HepG2 (cell line): Measurements from ENCODE around the gene LYZ. TPM values are rescaled to one million over a fixed set of nuclear protein-coding genes. Genes with fewer than 3 reads are reported as not detected.

Experiments used
- ATAC-seq: fragments of 200-7000 bp; cut with Tn5 transposase; 3 replicates; pipeline ENCODE4 v1.9.1; 2020; ENCODE audit warnings: mild to moderate bottlenecking, moderate library complexity
- BruUV-seq: library from RNA; stranded (reverse); fragments of 400-500 nt; replicated peaks from 2 replicates; lab custom pipeline; 2021; lab: Mats Ljungman, UMichigan
- CTCF ChIA-PET: fragments of 300-600 bp; formaldehyde crosslinking; extraction: SDS; loops from one replicate; lab custom pipeline; 2021; ENCODE audit warnings: low total read pairs, inconsistent platforms, low intra/inter-chr PET ratio; lab: Yijun Ruan, JAX
- POLR2A ChIA-PET: fragments of 350-600 bp; sonication (Branson Sonifier 250); formaldehyde crosslinking; loops from one replicate; lab custom pipeline; 2020; ENCODE audit warnings: antibody characterized with exemption, inconsistent platforms; lab: Yijun Ruan, JAX
- DNase-seq: peaks from one replicate; pipeline ENCODE4 v3.0.0-alpha.2; 2015; ENCODE audit warnings: low spot score
- FAIRE-seq: peaks from 3 replicates; lab custom pipeline; 2011; peaks lifted over from hg19 to GRCh38; lab: Jason Lieb, UNC
- H2AFZ ChIP-seq: one replicate; pipeline ENCODE4 v1.6.1; 2011; ENCODE audit warnings: low read length, inconsistent platforms
- H3K27ac ChIP-seq: fragments of 300-600 bp; 3 replicates; pipeline ENCODE4 v1.8.0; 2011; ENCODE audit warnings: mixed run types, mild to moderate bottlenecking, mixed read lengths, low read length, inconsistent platforms; ENCODE audit not compliant: insufficient read depth; ENCODE audit errors: extremely low read length
- H3K27me3 ChIP-seq, 2 experiments: fragments of 200-600 bp in 1 of 2; 2 replicates in 1 of 2; 3 replicates in 1 of 2; pipeline versions ENCODE4 v1.6.0 to v1.8.0; 2011; ENCODE audit warnings: low read length in 2 of 2, mild to moderate bottlenecking in 2 of 2, moderate library complexity in 2 of 2, inconsistent platforms in 1 of 2; ENCODE audit not compliant: insufficient read depth in 2 of 2, control insufficient read depth in 1 of 2
- H3K36me3 ChIP-seq, 2 experiments: fragments of 200-600 bp in 1 of 2; replicated peaks in 1 of 2; 2 replicates in 1 of 2; 3 replicates in 1 of 2; pipeline versions ENCODE4 v1.5.1 to v1.8.0; 2011; ENCODE audit warnings: low read length in 2 of 2, inconsistent platforms in 1 of 2; ENCODE audit not compliant: insufficient read depth in 2 of 2, control insufficient read depth in 1 of 2
- H3K4me1 ChIP-seq: 2 replicates; pipeline ENCODE4 v1.5.1; 2012; ENCODE audit warnings: low read length, inconsistent platforms; ENCODE audit not compliant: insufficient read depth
- H3K4me2 ChIP-seq: 2 replicates; pipeline ENCODE4 v1.6.0; 2011; ENCODE audit warnings: low read depth, low read length, inconsistent platforms
- H3K4me3 ChIP-seq, 3 experiments: fragments of 200-600 bp in 1 of 3; sonication (generic), shearing (Covaris generic) in 1 of 3; replicated peaks in 1 of 3; 2 replicates each; pipeline ENCODE4 v1.5.1; 2011 to 2016; ENCODE audit warnings: low read length in 3 of 3, inconsistent platforms in 2 of 3, low read depth in 2 of 3, mild to moderate bottlenecking in 2 of 3, control low read depth in 1 of 3, mixed read lengths in 1 of 3; ENCODE audit not compliant: insufficient read depth in 1 of 3
- H3K79me2 ChIP-seq: one replicate; pipeline ENCODE4 v1.6.1; 2011; ENCODE audit warnings: low read length, inconsistent platforms; ENCODE audit not compliant: insufficient read depth
- H3K9ac ChIP-seq: 2 replicates; pipeline ENCODE4 v1.6.0; 2011; ENCODE audit warnings: mild to moderate bottlenecking, low read depth, low read length, inconsistent platforms; ENCODE audit not compliant: insufficient read depth
- H3K9me3 ChIP-seq: 2 replicates; pipeline ENCODE4 v1.5.1; 2012; ENCODE audit warnings: mild to moderate bottlenecking, low read length
- H4K20me1 ChIP-seq: 2 replicates; pipeline ENCODE4 v1.6.0; 2011; ENCODE audit warnings: inconsistent platforms, mild to moderate bottlenecking, low read length, moderate library complexity; ENCODE audit not compliant: insufficient read depth
- CBX1 ChIP-seq: IDR thresholded peaks from one replicate; pipeline ENCODE4 v1.6.1; 2016; ENCODE audit warnings: antibody characterized with exemption, low read depth
- MAFF ChIP-seq: IDR thresholded peaks from 2 replicates; pipeline ENCODE4 v1.6.1; 2011; ENCODE audit warnings: low read depth, low read length, improper control_type of control experiment
- MAFK ChIP-seq, 2 experiments: IDR thresholded peaks in 1 of 2; conservative IDR thresholded peaks in 1 of 2; 2 replicates each; pipeline ENCODE4 v1.6.1; 2011; ENCODE audit warnings: improper control_type of control experiment in 2 of 2, low read length in 2 of 2
- PAF1 ChIP-seq: IDR thresholded peaks from 2 replicates; pipeline ENCODE4 v1.6.1; 2016; ENCODE audit warnings: missing genetic modification reagents, missing compliant biosample characterization
- PITX1 ChIP-seq: sonication (generic); formaldehyde crosslinking; IDR thresholded peaks from 2 replicates; pipeline ENCODE4 v1.5.1; 2020; ENCODE audit warnings: mild to moderate bottlenecking, missing genetic modification reagents
- RBFOX2 ChIP-seq: fragments of 200-400 bp; formaldehyde crosslinking; IDR thresholded peaks from 2 replicates; pipeline ENCODE4 v1.6.1; 2017; ENCODE audit warnings: low read depth, mild to moderate bottlenecking, low read length
- RBM22 ChIP-seq: fragments of 200-400 bp; formaldehyde crosslinking; optimal IDR thresholded peaks from 2 replicates; pipeline ENCODE3; 2017; ENCODE audit warnings: mild to moderate bottlenecking, low read length, moderate library complexity
- RCOR2 ChIP-seq: IDR thresholded peaks from 2 replicates; pipeline ENCODE4 v1.6.1; 2016; ENCODE audit warnings: missing biosample characterization, missing genetic modification reagents
- ZNF124 ChIP-seq: sonication (generic); formaldehyde crosslinking; IDR thresholded peaks from 2 replicates; pipeline ENCODE4 v1.4.0; 2020; ENCODE audit warnings: missing genetic modification reagents
- ZNF362 ChIP-seq: sonication (generic); formaldehyde crosslinking; IDR thresholded peaks from 2 replicates; pipeline ENCODE4 v1.4.0; 2020; ENCODE audit warnings: missing genetic modification reagents, mild to moderate bottlenecking, borderline replicate concordance
- WGBS: methylation state at CpG from one replicate; pipeline ENCODE4 v1.1.6; 2017; ENCODE audit warnings: low lambda C conversion rate; 5-methylcytosine and 5-hydroxymethylcytosine counted together
- in situ Hi-C: cut with HindIII; loops from 2 replicates; pipeline ENCODE4 v1.10.0; 2017; ENCODE audit warnings: low pct_unique_long_range_greater_than_20kb; ENCODE audit not compliant: extremely low pct_ligation_motif_present
- intact Hi-C: fragments of 100-400 bp; cut with micrococcal nuclease; formaldehyde crosslinking; loops from one replicate; pipeline ENCODE4 v1.10.0; 2022; ENCODE audit not compliant: unreplicated experiment
- polyA plus RNA-seq, 8 experiments: library from polyadenylated mRNA; depleted of rRNA in 3 of 8; stranded (reverse) in 7 of 8; unstranded in 1 of 8; fragments of >200 nt; fragmentation: Illumina TruSeq in 4 of 8; extraction: Trizol in 4 of 8; gene quantifications; 2 replicates each; pipeline versions ENCODE4 v1.2.1 to v1.2.3, GENCODE V29; 2011 to 2016; ENCODE audit warnings: low read depth in 4 of 8, missing spikeins in 1 of 8, mixed read lengths in 1 of 8; ENCODE audit not compliant: insufficient read depth in 1 of 8
- total RNA-seq, 5 experiments: library from RNA; depleted of rRNA; stranded (reverse); fragments of >200 nt; fragmentation: Illumina TruSeq; extraction: Trizol; gene quantifications; 2 replicates each; pipeline ENCODE4 v1.2.3, GENCODE V29; 2016; ENCODE audit warnings: low read depth in 1 of 5
- TF ChIP-seq, protein P1 (sequence below): sonication (generic); formaldehyde crosslinking; IDR thresholded peaks from 2 replicates; pipeline ENCODE4 v1.4.0; 2020; ENCODE audit warnings: missing genetic modification reagents
- TF ChIP-seq, protein P2 (sequence below): IDR thresholded peaks from 2 replicates; pipeline ENCODE4 v1.6.1; 2016; ENCODE audit warnings: mild to moderate bottlenecking

The LYZ gene
- total and polyA plus RNA-seq, 2 of the 13 experiments (the other 11 are each of a cell fraction or from before 2014, with no cell fraction given): 1,788 to 2,054 TPM

DNA sequence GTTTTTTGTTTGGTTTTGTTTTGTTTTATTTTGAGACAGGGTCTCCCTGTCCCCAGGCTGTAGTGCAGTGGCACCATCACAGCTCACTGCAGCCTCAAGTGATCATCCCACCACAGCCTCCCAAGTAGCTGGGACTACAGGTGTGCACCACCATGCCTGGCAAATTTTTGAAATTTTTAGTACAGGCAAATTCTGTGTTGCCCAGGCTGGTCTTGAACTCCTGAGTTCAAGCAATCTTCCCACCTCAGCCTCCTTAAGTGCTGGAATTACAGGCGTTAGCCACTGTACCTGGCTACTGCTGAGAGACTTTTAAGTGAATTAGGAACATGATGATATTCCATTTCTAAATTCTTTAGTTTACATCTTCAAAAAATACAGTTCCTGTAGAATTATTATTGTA, 2.6 kb downstream of the LYZ start (continued):
- 0 out of 2 replicates have a peak, but pooled peaks have one; percentile 16 for TF ChIP-seq ZNF362
- peak; percentile 89; the same call in 1 of the 2 replicates for TF ChIP-seq PAF1 (CRISPR knock-in tag)
- TF ChIP-seq RCOR2 (CRISPR knock-in tag): no peak
- TF ChIP-seq RBM22: peak; percentile 42

GRCh38 chr12:69351462-69352236, 3.5 kb downstream of the LYZ start:
- FAIRE-seq (no peak), DNase-seq (no peak), ATAC-seq (no peak)
- intact Hi-C loops: no loop called here
- peak overlapping the region; percentile 21; the same call in 1 of the 2 replicates for H3K9ac ChIP-seq
- 0 out of 2 replicates have a peak, but pooled peaks have one; percentile 6 for TF ChIP-seq ZNF124 (CRISPR knock-in tag)
- TF ChIP-seq, protein P1, sequence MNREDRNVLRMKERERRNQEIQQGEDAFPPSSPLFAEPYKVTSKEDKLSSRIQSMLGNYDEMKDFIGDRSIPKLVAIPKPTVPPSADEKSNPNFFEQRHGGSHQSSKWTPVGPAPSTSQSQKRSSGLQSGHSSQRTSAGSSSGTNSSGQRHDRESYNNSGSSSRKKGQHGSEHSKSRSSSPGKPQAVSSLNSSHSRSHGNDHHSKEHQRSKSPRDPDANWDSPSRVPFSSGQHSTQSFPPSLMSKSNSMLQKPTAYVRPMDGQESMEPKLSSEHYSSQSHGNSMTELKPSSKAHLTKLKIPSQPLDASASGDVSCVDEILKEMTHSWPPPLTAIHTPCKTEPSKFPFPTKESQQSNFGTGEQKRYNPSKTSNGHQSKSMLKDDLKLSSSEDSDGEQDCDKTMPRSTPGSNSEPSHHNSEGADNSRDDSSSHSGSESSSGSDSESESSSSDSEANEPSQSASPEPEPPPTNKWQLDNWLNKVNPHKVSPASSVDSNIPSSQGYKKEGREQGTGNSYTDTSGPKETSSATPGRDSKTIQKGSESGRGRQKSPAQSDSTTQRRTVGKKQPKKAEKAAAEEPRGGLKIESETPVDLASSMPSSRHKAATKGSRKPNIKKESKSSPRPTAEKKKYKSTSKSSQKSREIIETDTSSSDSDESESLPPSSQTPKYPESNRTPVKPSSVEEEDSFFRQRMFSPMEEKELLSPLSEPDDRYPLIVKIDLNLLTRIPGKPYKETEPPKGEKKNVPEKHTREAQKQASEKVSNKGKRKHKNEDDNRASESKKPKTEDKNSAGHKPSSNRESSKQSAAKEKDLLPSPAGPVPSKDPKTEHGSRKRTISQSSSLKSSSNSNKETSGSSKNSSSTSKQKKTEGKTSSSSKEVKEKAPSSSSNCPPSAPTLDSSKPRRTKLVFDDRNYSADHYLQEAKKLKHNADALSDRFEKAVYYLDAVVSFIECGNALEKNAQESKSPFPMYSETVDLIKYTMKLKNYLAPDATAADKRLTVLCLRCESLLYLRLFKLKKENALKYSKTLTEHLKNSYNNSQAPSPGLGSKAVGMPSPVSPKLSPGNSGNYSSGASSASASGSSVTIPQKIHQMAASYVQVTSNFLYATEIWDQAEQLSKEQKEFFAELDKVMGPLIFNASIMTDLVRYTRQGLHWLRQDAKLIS (CRISPR knock-in tag): peak; percentile 86; the same call in 1 of the 2 replicates
- peak; percentile 78 for TF ChIP-seq RBFOX2
- peak; percentile 73; the same call in 1 of the 2 replicates for TF ChIP-seq MAFF
- TF ChIP-seq MAFK (conservative IDR thresholded peaks at IDR 0.05 in 1 of 2, IDR thresholded peaks at IDR 0.05 in 1 of 2; ENCODE audit: low read length in 2 of 2): peak; percentile 69 to 75
- TF ChIP-seq, protein P2, sequence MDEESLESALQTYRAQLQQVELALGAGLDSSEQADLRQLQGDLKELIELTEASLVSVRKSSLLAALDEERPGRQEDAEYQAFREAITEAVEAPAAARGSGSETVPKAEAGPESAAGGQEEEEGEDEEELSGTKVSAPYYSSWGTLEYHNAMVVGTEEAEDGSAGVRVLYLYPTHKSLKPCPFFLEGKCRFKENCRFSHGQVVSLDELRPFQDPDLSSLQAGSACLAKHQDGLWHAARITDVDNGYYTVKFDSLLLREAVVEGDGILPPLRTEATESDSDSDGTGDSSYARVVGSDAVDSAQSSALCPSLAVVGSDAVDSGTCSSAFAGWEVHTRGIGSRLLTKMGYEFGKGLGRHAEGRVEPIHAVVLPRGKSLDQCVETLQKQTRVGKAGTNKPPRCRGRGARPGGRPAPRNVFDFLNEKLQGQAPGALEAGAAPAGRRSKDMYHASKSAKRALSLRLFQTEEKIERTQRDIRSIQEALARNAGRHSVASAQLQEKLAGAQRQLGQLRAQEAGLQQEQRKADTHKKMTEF: 0 out of 2 replicates have a peak, but pooled peaks have one; percentile 2
- no peak for TF ChIP-seq PITX1
- no peak for TF ChIP-seq CBX1
- peak overlapping the region; percentile 89 for H3K4me2 ChIP-seq
- peak overlapping the region in 2 of 3 experiments; percentile 2 to 72; a peak in 3 of 6 replicates for H3K4me3 ChIP-seq
- CTCF ChIA-PET: no interaction called here
- H4K20me1 ChIP-seq: peaks cover 21% of the 10 kb centered on the region
- no TSS peak for BruUV-seq
- H3K4me1 ChIP-seq: peaks cover 40% of the 10 kb centered on the region
- peak overlapping the region; percentile 24 for H3K27ac ChIP-seq
- 59% methylated on average over 2 of the region's 2 CpGs for WGBS
- in situ Hi-C loops: loop anchor here (10.0 kb wide), 1 partner anchor 57 kb away; no protein-coding TSS in a partner anchor
- H3K79me2 ChIP-seq: peaks cover 46% of the 10 kb centered on the region
- POLR2A ChIA-PET: interaction anchor here (0.9 to 6.6 kb wide), 2 partner anchors 10 to 17 kb away, joined by 3 to 229 read pairs; no protein-coding TSS in a partner anchor
- H3K9me3 ChIP-seq: no peaks in the 10 kb centered on the region
- no peaks in the 10 kb centered on the region; a peak in 1 of 5 replicates for H3K27me3 ChIP-seq
- H3K36me3 ChIP-seq: peaks cover 0 to 16% of the 10 kb centered on the region in 2 experiments; a peak in 2 of 5 replicates
- no peak overlapping the region for H2AFZ ChIP-seq
